Mesenchymal stem cell (in vitro differentiated cells and primary cell): ENCODE data around the gene MACROD2.

Experiments used
- DNase-seq: peaks from one replicate; pipeline ENCODE4 v3.0.0-alpha.2; 2013
- H2AFZ ChIP-seq: one replicate; pipeline ENCODE4 v1.6.1; 2013; ENCODE audit warnings: low read depth, mild to moderate bottlenecking, control low read depth, inconsistent platforms, low read length, moderate library complexity
- H2AK5ac ChIP-seq: 2 replicates; pipeline ENCODE4 v1.6.1; 2013; ENCODE audit warnings: low read length, moderate library complexity, mild to moderate bottlenecking, inconsistent platforms; ENCODE audit not compliant: severe bottlenecking
- H2BK120ac ChIP-seq: one replicate; pipeline ENCODE4 v1.6.1; 2013; ENCODE audit warnings: low read depth, mild to moderate bottlenecking, inconsistent platforms, low read length, moderate library complexity
- H2BK12ac ChIP-seq, 2 experiments: one replicate each; pipeline ENCODE4 v1.6.1; 2013; ENCODE audit warnings: inconsistent platforms in 2 of 2, low read length in 2 of 2, mild to moderate bottlenecking in 2 of 2, moderate library complexity in 2 of 2, control low read depth in 1 of 2
- H2BK15ac ChIP-seq: one replicate; pipeline ENCODE4 v1.6.1; 2013; ENCODE audit warnings: mild to moderate bottlenecking, low read depth, inconsistent platforms; ENCODE audit not compliant: poor library complexity, severe bottlenecking
- H2BK5ac ChIP-seq: 2 replicates; pipeline ENCODE4 v1.6.1; 2013; ENCODE audit warnings: low read depth, mild to moderate bottlenecking, low read length, control low read depth, inconsistent platforms; ENCODE audit not compliant: poor library complexity, severe bottlenecking
- H3K14ac ChIP-seq, 2 experiments: one replicate each; pipeline ENCODE4 v1.6.1; 2013; ENCODE audit warnings: inconsistent platforms in 2 of 2, low read length in 2 of 2, control low read depth in 1 of 2, mild to moderate bottlenecking in 1 of 2, moderate library complexity in 1 of 2
- H3K18ac ChIP-seq, 2 experiments: one replicate each; pipeline ENCODE4 v1.6.1; 2013; ENCODE audit warnings: inconsistent platforms in 2 of 2, low read length in 2 of 2, control low read depth in 1 of 2, low read depth in 1 of 2, mild to moderate bottlenecking in 1 of 2
- H3K23ac ChIP-seq, 2 experiments: one replicate each; pipeline ENCODE4 v1.6.1; 2013; ENCODE audit warnings: inconsistent platforms in 2 of 2, low read length in 2 of 2, mild to moderate bottlenecking in 2 of 2, moderate library complexity in 2 of 2, control low read depth in 1 of 2
- H3K27ac ChIP-seq: 2 replicates; pipeline ENCODE4 v1.5.1; 2013; ENCODE audit warnings: mild to moderate bottlenecking, moderate library complexity, low read length, control low read depth, inconsistent platforms; ENCODE audit not compliant: poor library complexity, severe bottlenecking
- H3K27me3 ChIP-seq, 2 experiments: 2 replicates each; pipeline versions ENCODE4 v1.6.1 to v1.7.0; 2013; ENCODE audit warnings: low read length in 2 of 2, mild to moderate bottlenecking in 2 of 2, moderate library complexity in 2 of 2, control low read depth in 1 of 2, inconsistent platforms in 1 of 2; ENCODE audit not compliant: control insufficient read depth in 1 of 2, insufficient read depth in 1 of 2
- H3K36me3 ChIP-seq, 2 experiments: 2 replicates each; pipeline versions ENCODE4 v1.6.1 to v1.7.0; 2013; ENCODE audit warnings: low read length in 2 of 2, control low read depth in 1 of 2, inconsistent platforms in 1 of 2, low read depth in 1 of 2, mild to moderate bottlenecking in 1 of 2; ENCODE audit not compliant: insufficient read depth in 2 of 2, control insufficient read depth in 1 of 2
- H3K4ac ChIP-seq, 2 experiments: one replicate each; pipeline ENCODE4 v1.6.1; 2013; ENCODE audit warnings: inconsistent platforms in 2 of 2, low read length in 2 of 2, mild to moderate bottlenecking in 2 of 2, moderate library complexity in 2 of 2, control low read depth in 1 of 2, low read depth in 1 of 2
- H3K4me1 ChIP-seq: 2 replicates; pipeline ENCODE4 v1.6.1; 2013; ENCODE audit warnings: low read depth, low read length, control low read depth; ENCODE audit not compliant: control insufficient read depth, insufficient read depth
- H3K4me2 ChIP-seq: 2 replicates; pipeline ENCODE4 v1.6.1; 2013; ENCODE audit warnings: low read length, mild to moderate bottlenecking, inconsistent platforms; ENCODE audit not compliant: poor library complexity, severe bottlenecking
- H3K4me3 ChIP-seq, 2 experiments: 2 replicates each; pipeline versions ENCODE4 v1.5.1 to v1.7.0; 2013; ENCODE audit warnings: low read length in 2 of 2, mild to moderate bottlenecking in 2 of 2, control low read depth in 1 of 2, low read depth in 1 of 2; ENCODE audit not compliant: insufficient read depth in 1 of 2
- H3K79me1 ChIP-seq: replicated peaks from 2 replicates; pipeline ENCODE4 v1.6.1; 2013; ENCODE audit warnings: mild to moderate bottlenecking, control low read depth, low read length, inconsistent platforms; ENCODE audit not compliant: poor library complexity, severe bottlenecking
- H3K9ac ChIP-seq: 2 replicates; pipeline ENCODE4 v1.7.0; 2013; ENCODE audit warnings: mild to moderate bottlenecking, low read length, moderate library complexity
- H3K9me3 ChIP-seq: 2 replicates; pipeline ENCODE4 v1.7.0; 2013; ENCODE audit warnings: mild to moderate bottlenecking, low read length; ENCODE audit not compliant: control insufficient read depth
- H4K8ac ChIP-seq: one replicate; pipeline ENCODE4 v1.6.1; 2013; ENCODE audit warnings: inconsistent platforms, mild to moderate bottlenecking, low read length, moderate library complexity
- H4K91ac ChIP-seq: one replicate; pipeline ENCODE4 v1.6.1; 2013; ENCODE audit warnings: mild to moderate bottlenecking, low read length, inconsistent platforms
- WGBS: methylation state at CpG from one replicate; pipeline ENCODE4 v1.1.7; 2013; ENCODE audit warnings: mixed read lengths; 5-methylcytosine and 5-hydroxymethylcytosine counted together

MACROD2 gene

DNA sequence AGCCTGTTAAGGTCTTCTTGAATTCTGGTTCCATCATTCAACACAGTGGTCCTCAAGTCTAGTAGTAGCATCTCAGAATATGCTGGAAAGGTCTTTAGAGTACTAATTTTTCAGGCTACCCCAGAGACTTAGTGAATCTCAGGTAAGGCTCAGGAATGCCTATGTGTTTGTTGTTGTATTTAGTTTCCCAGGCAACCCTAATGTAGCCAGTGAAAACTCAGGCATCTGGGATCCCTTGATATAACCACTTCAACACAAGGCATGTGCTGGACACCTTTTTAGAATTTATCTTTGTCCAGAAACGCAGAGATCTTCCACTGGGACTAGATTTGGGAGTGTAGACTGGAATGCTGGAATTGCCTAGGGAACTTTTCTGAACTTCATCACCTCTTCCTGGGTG, 940.0 kb downstream of the MACROD2 start:
- Histone ChIP-seq H3K9me3 (peaks cover 5% of the 10 kb centered on the region), H3K23ac (no peak overlapping the region), H4K8ac (no peak overlapping the region), H3K4me2 (no peak overlapping the region), H3K18ac (no peak overlapping the region), H3K14ac (no peak overlapping the region), H3K36me3 (no peaks in the 10 kb centered on the region), H2BK120ac (no peak overlapping the region), H2BK15ac (no peak overlapping the region), H4K91ac (no peak overlapping the region), H3K4ac (no peak overlapping the region), H2AK5ac (no peak overlapping the region), H3K4me1 (no peaks in the 10 kb centered on the region), H3K79me1 (no peaks in the 10 kb centered on the region), H3K27ac (no peak overlapping the region), H2BK5ac (no peak overlapping the region), H2AFZ (no peak overlapping the region), H3K9ac (no peak overlapping the region), H2BK12ac (no peak overlapping the region), H3K4me3 (no peak overlapping the region), H3K27me3 (no peaks in the 10 kb centered on the region)
- 75% methylated on average over 1 of the region's 1 CpG for WGBS
- DNase-seq: no peak

DNA sequence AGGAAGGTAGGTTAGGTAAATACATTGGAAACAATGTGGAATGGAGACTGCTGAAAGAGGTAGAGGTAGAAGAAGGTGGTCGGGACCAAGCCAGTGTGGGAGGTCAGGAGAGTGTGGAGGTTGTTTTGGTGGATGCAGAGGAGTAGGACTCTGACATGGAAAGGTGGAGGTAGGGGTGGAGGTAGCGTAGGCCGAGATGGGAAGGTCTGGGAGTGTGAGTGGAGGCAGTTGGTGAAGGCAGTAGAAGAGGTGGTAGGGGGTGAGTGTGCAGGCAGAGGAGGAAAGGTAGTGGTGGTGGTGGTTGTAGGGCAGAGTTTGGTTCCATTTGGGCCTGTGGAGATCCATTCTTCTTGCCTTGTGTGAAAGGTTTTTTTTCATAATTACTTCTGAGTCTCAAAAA, 941.7 kb downstream of the MACROD2 start:
- Histone ChIP-seq H3K4me3 (no peak overlapping the region), H2AFZ (no peak overlapping the region), H2BK12ac (no peak overlapping the region), H3K4me2 (no peak overlapping the region), H3K4me1 (no peaks in the 10 kb centered on the region), H3K18ac (no peak overlapping the region), H4K91ac (no peak overlapping the region), H3K9me3 (peaks cover 5% of the 10 kb centered on the region), H3K27me3 (no peaks in the 10 kb centered on the region), H3K9ac (no peak overlapping the region), H2BK120ac (no peak overlapping the region), H3K36me3 (no peaks in the 10 kb centered on the region), H3K23ac (no peak overlapping the region), H2AK5ac (no peak overlapping the region), H3K27ac (no peak overlapping the region), H4K8ac (no peak overlapping the region), H3K14ac (no peak overlapping the region), H3K4ac (no peak overlapping the region), H3K79me1 (no peaks in the 10 kb centered on the region), H2BK5ac (no peak overlapping the region), H2BK15ac (no peak overlapping the region)
- DNase-seq: no peak
- WGBS: 88% methylated on average over 3 of the region's 3 CpGs

DNA sequence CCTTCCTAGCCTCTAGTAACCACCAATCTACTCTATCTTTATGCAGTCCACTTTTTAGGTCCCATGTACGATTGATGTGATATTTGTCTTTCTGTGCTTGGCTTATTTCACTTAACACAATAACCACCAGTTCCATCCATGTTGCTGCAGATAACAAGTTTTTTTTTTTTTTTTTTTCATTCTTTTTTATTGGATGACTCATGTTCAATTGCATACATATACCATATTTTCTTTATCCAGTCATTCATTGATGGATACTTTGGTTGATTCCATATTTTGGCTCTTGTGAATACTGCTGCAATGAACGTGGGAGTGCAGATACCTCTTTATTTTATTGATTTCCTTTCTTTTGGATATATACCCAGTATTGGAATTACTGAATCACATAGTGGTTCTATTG, 942.5 kb downstream of the MACROD2 start:
- Histone ChIP-seq H3K4ac (no peak overlapping the region), H2BK15ac (no peak overlapping the region), H4K91ac (no peak overlapping the region), H3K4me2 (no peak overlapping the region), H3K79me1 (no peaks in the 10 kb centered on the region), H3K18ac (no peak overlapping the region), H3K27ac (no peak overlapping the region), H3K9me3 (peaks cover 5% of the 10 kb centered on the region), H2BK12ac (no peak overlapping the region), H3K4me3 (no peak overlapping the region), H3K27me3 (no peaks in the 10 kb centered on the region), H3K23ac (no peak overlapping the region), H4K8ac (no peak overlapping the region), H2BK5ac (no peak overlapping the region), H2AFZ (no peak overlapping the region), H3K9ac (no peak overlapping the region), H3K36me3 (no peaks in the 10 kb centered on the region), H2AK5ac (no peak overlapping the region), H2BK120ac (no peak overlapping the region), H3K4me1 (no peaks in the 10 kb centered on the region), H3K14ac (no peak overlapping the region)
- DNase-seq: no peak
- WGBS: 80% methylated on average over 1 of the region's 2 CpGs

DNA sequence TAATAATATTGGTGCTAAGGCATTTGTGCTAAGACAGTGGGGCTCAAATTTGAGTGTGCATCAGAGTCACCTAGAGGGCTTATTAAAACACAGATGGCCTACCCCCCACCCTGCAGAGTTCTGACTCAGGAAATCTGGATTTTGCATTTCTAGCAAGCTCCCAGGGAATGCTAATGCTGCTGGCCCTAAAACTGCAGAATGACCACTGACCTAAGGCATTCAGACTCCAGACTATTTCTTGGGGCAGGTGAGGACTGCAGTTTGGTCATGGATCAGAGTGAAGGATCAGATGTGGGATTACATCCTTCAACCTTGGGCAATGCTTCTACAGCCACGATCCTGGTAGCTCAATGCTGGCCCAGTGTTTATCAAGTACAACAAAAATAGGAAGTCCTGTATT, 952.2 kb downstream of the MACROD2 start:
- Histone ChIP-seq H3K14ac (no peak overlapping the region), H3K4me3 (no peak overlapping the region), H3K9me3 (no peaks in the 10 kb centered on the region), H2BK12ac (no peak overlapping the region), H3K79me1 (no peaks in the 10 kb centered on the region), H3K18ac (no peak overlapping the region), H2BK120ac (no peak overlapping the region), H2AK5ac (no peak overlapping the region), H3K23ac (no peak overlapping the region), H3K9ac (no peak overlapping the region), H2BK5ac (no peak overlapping the region), H4K91ac (no peak overlapping the region), H2BK15ac (no peak overlapping the region), H3K36me3 (no peaks in the 10 kb centered on the region), H2AFZ (no peak overlapping the region), H3K4ac (no peak overlapping the region), H3K27me3 (no peaks in the 10 kb centered on the region), H4K8ac (no peak overlapping the region), H3K4me1 (no peaks in the 10 kb centered on the region), H3K4me2 (no peak overlapping the region), H3K27ac (no peak overlapping the region)
- DNase-seq: no peak
- 84% methylated on average over 1 of the region's 1 CpG for WGBS
